22Rv1 (cell line): Measurements from ENCODE around the gene SRF.

Source experiments
- H3K27ac ChIP-seq: fragments of 450-650 bp; 2 replicates; pipeline ENCODE4 v1.5.1; 2017
- ZFX ChIP-seq: fragments of 450-650 bp; IDR thresholded peaks from 2 replicates; pipeline ENCODE4 v1.6.1; 2017; ENCODE audit warnings: antibody characterized with exemption, borderline replicate concordance
- TF ChIP-seq, protein P1 (sequence below): fragments of 450-650 bp; IDR thresholded peaks from 2 replicates; pipeline ENCODE4 v1.5.1; 2017; ENCODE audit warnings: mild to moderate bottlenecking

Gene SRF

GRCh38 chr6:43193929-43194328 lies 22.9 kb downstream of the SRF start:
- H3K27ac ChIP-seq, result no peak overlapping the region
- TF ChIP-seq ZFX, result no peak
- TF ChIP-seq, protein P1, sequence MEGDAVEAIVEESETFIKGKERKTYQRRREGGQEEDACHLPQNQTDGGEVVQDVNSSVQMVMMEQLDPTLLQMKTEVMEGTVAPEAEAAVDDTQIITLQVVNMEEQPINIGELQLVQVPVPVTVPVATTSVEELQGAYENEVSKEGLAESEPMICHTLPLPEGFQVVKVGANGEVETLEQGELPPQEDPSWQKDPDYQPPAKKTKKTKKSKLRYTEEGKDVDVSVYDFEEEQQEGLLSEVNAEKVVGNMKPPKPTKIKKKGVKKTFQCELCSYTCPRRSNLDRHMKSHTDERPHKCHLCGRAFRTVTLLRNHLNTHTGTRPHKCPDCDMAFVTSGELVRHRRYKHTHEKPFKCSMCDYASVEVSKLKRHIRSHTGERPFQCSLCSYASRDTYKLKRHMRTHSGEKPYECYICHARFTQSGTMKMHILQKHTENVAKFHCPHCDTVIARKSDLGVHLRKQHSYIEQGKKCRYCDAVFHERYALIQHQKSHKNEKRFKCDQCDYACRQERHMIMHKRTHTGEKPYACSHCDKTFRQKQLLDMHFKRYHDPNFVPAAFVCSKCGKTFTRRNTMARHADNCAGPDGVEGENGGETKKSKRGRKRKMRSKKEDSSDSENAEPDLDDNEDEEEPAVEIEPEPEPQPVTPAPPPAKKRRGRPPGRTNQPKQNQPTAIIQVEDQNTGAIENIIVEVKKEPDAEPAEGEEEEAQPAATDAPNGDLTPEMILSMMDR, result no peak

- TF ChIP-seq ZFX, result no peak
- TF ChIP-seq, protein P1, result no peak
- H3K27ac ChIP-seq, result no peak overlapping the region
These were observed 25.3 kb downstream of the SRF start for GRCh38 chr6:43196337-43196736.

DNA sequence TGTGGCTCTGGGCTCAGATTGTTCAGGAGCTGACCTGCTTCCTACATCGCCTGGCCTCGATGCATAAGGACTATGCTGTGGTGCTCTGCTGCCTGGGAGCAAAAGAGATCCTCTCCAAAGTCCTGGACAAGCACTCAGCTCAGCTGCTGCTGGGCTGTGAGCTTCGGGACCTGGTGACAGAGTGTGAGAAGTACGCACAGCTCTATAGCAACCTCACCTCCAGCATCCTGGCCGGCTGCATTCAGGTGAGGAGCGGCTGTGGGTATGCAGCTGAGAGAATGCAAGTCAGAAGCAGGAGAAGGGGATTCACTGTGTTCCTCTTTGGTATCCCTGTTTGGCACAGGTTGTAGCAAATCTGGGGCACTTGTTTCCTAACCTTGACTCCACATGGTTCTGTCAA lies 28.8 kb downstream of the SRF start:
- H3K27ac ChIP-seq, result no peak overlapping the region
- TF ChIP-seq, protein P1, result no peak
- no peak for TF ChIP-seq ZFX

DNA sequence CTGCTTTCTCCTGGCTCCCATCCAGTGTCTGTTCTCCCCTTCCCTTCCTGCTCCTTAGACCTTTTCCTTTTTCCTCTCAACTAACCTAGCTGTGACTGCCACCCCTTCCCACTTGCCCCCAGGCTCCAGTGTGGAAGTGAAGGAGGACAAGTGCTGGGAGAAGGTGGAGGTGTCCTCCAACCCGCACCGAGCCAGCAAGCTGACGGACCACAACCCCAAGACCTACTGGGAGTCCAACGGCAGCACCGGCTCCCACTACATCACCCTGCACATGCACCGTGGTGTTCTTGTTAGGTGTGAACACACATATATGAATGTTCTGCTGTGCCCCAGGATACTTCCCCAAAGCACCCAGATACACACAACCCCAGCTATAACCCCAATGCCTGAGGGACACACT lies 29.5 kb downstream of the SRF start:
- no peak for TF ChIP-seq ZFX
- TF ChIP-seq, protein P1, result no peak
- H3K27ac ChIP-seq, result no peak overlapping the region

DNA sequence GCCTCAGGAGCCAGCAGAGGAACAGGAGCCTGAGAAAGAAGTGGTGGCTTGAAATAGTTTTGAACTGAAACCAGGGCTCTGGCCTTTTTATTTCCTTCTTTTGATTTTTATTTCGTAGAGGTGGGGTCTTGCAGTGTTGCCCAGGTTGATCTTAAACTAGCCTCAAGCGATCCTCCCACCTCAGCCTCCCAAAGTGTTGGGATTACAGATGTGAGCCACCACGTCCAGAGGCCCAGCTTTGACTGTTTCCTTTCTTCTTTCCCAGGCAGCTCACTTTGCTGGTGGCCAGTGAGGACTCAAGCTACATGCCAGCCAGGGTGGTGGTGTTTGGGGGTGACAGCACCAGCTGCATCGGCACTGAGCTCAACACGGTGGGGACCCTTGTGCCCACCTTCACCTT lies 31.4 kb downstream of the SRF start:
- H3K27ac ChIP-seq, result no peak overlapping the region
- no peak for TF ChIP-seq ZFX
- TF ChIP-seq, protein P1, result no peak

GRCh38 chr6:43203029-43203717 lies 32.1 kb downstream of the SRF start:
- H3K27ac ChIP-seq, result no peak overlapping the region
- TF ChIP-seq ZFX, result no peak
- TF ChIP-seq, protein P1, result no peak

DNA sequence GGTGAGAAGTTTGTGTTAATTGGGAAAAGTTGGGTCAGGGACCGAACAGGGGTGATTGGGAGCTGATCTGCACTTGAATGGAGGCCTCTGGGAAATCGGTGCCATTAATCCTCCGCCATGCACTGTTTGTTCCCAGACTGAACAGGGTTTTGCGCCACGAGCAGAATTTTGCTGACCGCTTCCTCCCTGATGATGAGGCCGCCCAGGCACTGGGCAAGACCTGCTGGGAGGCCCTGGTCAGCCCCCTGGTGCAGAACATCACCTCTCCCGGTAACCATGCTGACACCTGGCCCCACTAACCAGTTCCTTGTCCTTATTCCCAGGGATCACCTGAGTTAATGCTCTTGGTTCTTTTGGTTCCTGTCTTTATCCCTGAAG lies 32.6 kb downstream of the SRF start:
- TF ChIP-seq ZFX, result no peak
- TF ChIP-seq, protein P1, result no peak
- H3K27ac ChIP-seq, result no peak overlapping the region
